HEK293 (cell line): Measurements from ENCODE around the gene POLN.

Experiments used
- KLF16 ChIP-seq: fragments of 450-650 bp; formaldehyde crosslinking; IDR thresholded peaks from 2 replicates; pipeline ENCODE4 v1.5.1; 2017; ENCODE audit warnings: missing biosample characterization, missing genetic modification characterization
- KLF17 ChIP-seq: fragments of 450-650 bp; formaldehyde crosslinking; IDR thresholded peaks from 2 replicates; pipeline ENCODE4 v1.5.1; 2016; ENCODE audit warnings: missing biosample characterization, missing genetic modification characterization
- SETDB1 ChIP-seq: IDR thresholded peaks from one replicate; pipeline ENCODE4 v1.6.1; 2017; ENCODE audit warnings: mild to moderate bottlenecking, low read length, moderate library complexity, mixed read lengths; ENCODE audit not compliant: insufficient read length
- TCF7L2 ChIP-seq: IDR thresholded peaks from 2 replicates; pipeline ENCODE4 v1.6.1; 2011; ENCODE audit warnings: low read depth, mild to moderate bottlenecking, inconsistent platforms, low read length, moderate library complexity, borderline replicate concordance
- ZFP37 ChIP-seq: fragments of 450-650 bp; formaldehyde crosslinking; IDR thresholded peaks from 2 replicates; pipeline ENCODE4 v1.5.1; 2016; ENCODE audit warnings: missing biosample characterization, missing genetic modification characterization
- ZNF24 ChIP-seq: fragments of 450-650 bp; formaldehyde crosslinking; IDR thresholded peaks from 2 replicates; pipeline ENCODE4 v1.5.1; 2016; ENCODE audit warnings: missing biosample characterization, missing genetic modification characterization
- ZNF398 ChIP-seq: fragments of 450-650 bp; formaldehyde crosslinking; IDR thresholded peaks from 2 replicates; pipeline ENCODE4 v1.5.1; 2017; ENCODE audit warnings: missing biosample characterization, missing genetic modification characterization
- ZNF596 ChIP-seq: fragments of 450-650 bp; IDR thresholded peaks from 2 replicates; pipeline ENCODE4 v1.5.0; 2018; ENCODE audit warnings: missing biosample characterization, mild to moderate bottlenecking, missing genetic modification characterization, moderate library complexity
- ZNF660 ChIP-seq: fragments of 450-650 bp; IDR thresholded peaks from 2 replicates; pipeline ENCODE4 v1.5.1; 2018; ENCODE audit warnings: missing biosample characterization, mild to moderate bottlenecking, missing genetic modification characterization
- ZNF843 ChIP-seq: fragments of 450-650 bp; formaldehyde crosslinking; IDR thresholded peaks from 2 replicates; pipeline ENCODE4 v1.5.1; 2016; ENCODE audit warnings: missing biosample characterization, missing genetic modification characterization
- TF ChIP-seq, protein P1 (sequence below): fragments of 450-650 bp; formaldehyde crosslinking; IDR thresholded peaks from 2 replicates; pipeline ENCODE4 v1.5.1; 2016; ENCODE audit warnings: missing biosample characterization, missing genetic modification characterization
- TF ChIP-seq, protein P2 (sequence below): fragments of 450-650 bp; formaldehyde crosslinking; IDR thresholded peaks from 2 replicates; pipeline ENCODE4 v1.5.1; 2016; ENCODE audit warnings: missing biosample characterization, missing genetic modification characterization
- TF ChIP-seq, protein P3 (sequence below): IDR thresholded peaks from 2 replicates; pipeline ENCODE4 v1.6.1; 2011; ENCODE audit warnings: mild to moderate bottlenecking, low read depth, low read length, borderline replicate concordance

- no peak for TF ChIP-seq SETDB1
- TF ChIP-seq, protein P1, sequence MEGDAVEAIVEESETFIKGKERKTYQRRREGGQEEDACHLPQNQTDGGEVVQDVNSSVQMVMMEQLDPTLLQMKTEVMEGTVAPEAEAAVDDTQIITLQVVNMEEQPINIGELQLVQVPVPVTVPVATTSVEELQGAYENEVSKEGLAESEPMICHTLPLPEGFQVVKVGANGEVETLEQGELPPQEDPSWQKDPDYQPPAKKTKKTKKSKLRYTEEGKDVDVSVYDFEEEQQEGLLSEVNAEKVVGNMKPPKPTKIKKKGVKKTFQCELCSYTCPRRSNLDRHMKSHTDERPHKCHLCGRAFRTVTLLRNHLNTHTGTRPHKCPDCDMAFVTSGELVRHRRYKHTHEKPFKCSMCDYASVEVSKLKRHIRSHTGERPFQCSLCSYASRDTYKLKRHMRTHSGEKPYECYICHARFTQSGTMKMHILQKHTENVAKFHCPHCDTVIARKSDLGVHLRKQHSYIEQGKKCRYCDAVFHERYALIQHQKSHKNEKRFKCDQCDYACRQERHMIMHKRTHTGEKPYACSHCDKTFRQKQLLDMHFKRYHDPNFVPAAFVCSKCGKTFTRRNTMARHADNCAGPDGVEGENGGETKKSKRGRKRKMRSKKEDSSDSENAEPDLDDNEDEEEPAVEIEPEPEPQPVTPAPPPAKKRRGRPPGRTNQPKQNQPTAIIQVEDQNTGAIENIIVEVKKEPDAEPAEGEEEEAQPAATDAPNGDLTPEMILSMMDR = no peak
- TF ChIP-seq ZNF660 (tag by site-specific recombination) = no peak
- no peak for TF ChIP-seq ZNF843 (tag by site-specific recombination)
- TF ChIP-seq, protein P2, sequence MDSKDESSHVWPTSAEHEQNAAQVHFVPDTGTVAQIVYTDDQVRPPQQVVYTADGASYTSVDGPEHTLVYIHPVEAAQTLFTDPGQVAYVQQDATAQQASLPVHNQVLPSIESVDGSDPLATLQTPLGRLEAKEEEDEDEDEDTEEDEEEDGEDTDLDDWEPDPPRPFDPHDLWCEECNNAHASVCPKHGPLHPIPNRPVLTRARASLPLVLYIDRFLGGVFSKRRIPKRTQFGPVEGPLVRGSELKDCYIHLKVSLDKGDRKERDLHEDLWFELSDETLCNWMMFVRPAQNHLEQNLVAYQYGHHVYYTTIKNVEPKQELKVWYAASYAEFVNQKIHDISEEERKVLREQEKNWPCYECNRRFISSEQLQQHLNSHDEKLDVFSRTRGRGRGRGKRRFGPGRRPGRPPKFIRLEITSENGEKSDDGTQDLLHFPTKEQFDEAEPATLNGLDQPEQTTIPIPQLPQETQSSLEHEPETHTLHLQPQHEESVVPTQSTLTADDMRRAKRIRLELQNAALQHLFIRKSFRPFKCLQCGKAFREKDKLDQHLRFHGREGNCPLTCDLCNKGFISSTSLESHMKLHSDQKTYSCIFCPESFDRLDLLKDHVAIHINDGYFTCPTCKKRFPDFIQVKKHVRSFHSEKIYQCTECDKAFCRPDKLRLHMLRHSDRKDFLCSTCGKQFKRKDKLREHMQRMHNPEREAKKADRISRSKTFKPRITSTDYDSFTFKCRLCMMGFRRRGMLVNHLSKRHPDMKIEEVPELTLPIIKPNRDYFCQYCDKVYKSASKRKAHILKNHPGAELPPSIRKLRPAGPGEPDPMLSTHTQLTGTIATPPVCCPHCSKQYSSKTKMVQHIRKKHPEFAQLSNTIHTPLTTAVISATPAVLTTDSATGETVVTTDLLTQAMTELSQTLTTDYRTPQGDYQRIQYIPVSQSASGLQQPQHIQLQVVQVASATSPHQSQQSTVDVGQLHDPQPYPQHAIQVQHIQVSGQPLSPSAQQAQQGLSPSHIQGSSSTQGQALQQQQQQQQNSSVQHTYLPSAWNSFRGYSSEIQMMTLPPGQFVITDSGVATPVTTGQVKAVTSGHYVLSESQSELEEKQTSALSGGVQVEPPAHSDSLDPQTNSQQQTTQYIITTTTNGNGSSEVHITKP (tag by site-specific recombination) = no peak
- TF ChIP-seq KLF16 = no peak
- TF ChIP-seq ZNF596 = no peak
- TF ChIP-seq ZNF398 (tag by site-specific recombination) = no peak
- TF ChIP-seq ZFP37 (tag by site-specific recombination) = no peak
- no peak for TF ChIP-seq ZNF24 (tag by site-specific recombination)
- TF ChIP-seq, protein P3, sequence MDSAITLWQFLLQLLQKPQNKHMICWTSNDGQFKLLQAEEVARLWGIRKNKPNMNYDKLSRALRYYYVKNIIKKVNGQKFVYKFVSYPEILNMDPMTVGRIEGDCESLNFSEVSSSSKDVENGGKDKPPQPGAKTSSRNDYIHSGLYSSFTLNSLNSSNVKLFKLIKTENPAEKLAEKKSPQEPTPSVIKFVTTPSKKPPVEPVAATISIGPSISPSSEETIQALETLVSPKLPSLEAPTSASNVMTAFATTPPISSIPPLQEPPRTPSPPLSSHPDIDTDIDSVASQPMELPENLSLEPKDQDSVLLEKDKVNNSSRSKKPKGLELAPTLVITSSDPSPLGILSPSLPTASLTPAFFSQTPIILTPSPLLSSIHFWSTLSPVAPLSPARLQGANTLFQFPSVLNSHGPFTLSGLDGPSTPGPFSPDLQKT = no peak
- no peak for TF ChIP-seq TCF7L2
- no peak for TF ChIP-seq KLF17 (tag by site-specific recombination)
Observed at GRCh38 chr4:2080429-2081300, 161.3 kb downstream of the POLN start.
